Smooth muscle cell (in vitro differentiated cells): Measurements from ENCODE around the gene GPLD1. TPM values are rescaled to one million over a fixed set of nuclear protein-coding genes. Genes with fewer than 3 reads are reported as not detected.

Experiments
- DNase-seq: peaks from one replicate; lab custom pipeline; 2025; ENCODE audit not compliant: unreplicated experiment; lab: John Stamatoyannopoulos, UW
- H2AFZ ChIP-seq: fragments of 200-600 bp; sonication (generic); 2 replicates; pipeline ENCODE4 v1.6.0; 2016; ENCODE audit warnings: antibody characterized with exemption, low read depth, mild to moderate bottlenecking
- H3F3A ChIP-seq: fragments of 200-600 bp; sonication (generic); 2 replicates; pipeline ENCODE4 v1.6.0; 2017; ENCODE audit warnings: antibody characterized with exemption, low read depth
- H3K27ac ChIP-seq: fragments of 200-600 bp; sonication (generic); 2 replicates; pipeline ENCODE4 v1.5.1; 2016; ENCODE audit warnings: low read depth, mild to moderate bottlenecking
- H3K27me3 ChIP-seq: fragments of 200-600 bp; sonication (generic); 2 replicates; pipeline ENCODE4 v1.6.1; 2016; ENCODE audit warnings: low read depth, mild to moderate bottlenecking
- H3K36me3 ChIP-seq: fragments of 200-600 bp; sonication (generic); 2 replicates; pipeline ENCODE4 v1.5.1; 2016; ENCODE audit warnings: low read depth
- H3K4me1 ChIP-seq: fragments of 200-600 bp; sonication (generic); 2 replicates; pipeline ENCODE4 v1.5.1; 2016; ENCODE audit warnings: low read depth
- H3K4me2 ChIP-seq: fragments of 200-600 bp; sonication (generic); 2 replicates; pipeline ENCODE4 v1.6.0; 2016; ENCODE audit warnings: mild to moderate bottlenecking
- H3K4me3 ChIP-seq: fragments of 200-600 bp; sonication (generic); 2 replicates; pipeline ENCODE4 v1.5.1; 2016; ENCODE audit warnings: mild to moderate bottlenecking
- H3K79me2 ChIP-seq: fragments of 200-600 bp; sonication (generic); 2 replicates; pipeline ENCODE4 v1.6.0; 2016; ENCODE audit warnings: low read depth, mild to moderate bottlenecking
- H3K9ac ChIP-seq: fragments of 200-600 bp; sonication (generic); 2 replicates; pipeline ENCODE4 v1.6.0; 2016; ENCODE audit warnings: low read depth
- H3K9me3 ChIP-seq: fragments of 200-600 bp; sonication (generic); replicated peaks from 2 replicates; pipeline ENCODE4 v1.5.1; 2016; ENCODE audit warnings: low read depth
- H4K20me1 ChIP-seq: fragments of 200-600 bp; sonication (generic); 2 replicates; pipeline ENCODE4 v1.6.0; 2016; ENCODE audit warnings: low read depth
- WGBS: methylation state at CpG from one replicate; pipeline ENCODE4 v1.1.7; 2016; ENCODE audit warnings: low lambda C conversion rate; 5-methylcytosine and 5-hydroxymethylcytosine counted together
- polyA plus RNA-seq: library from polyadenylated mRNA; unstranded; fragments of >200 nt; fragmentation: Nextera tagmentation; extraction: Ambion mirVana; gene quantifications from 2 replicates; pipeline ENCODE4 v1.2.1, GENCODE V29; 2016
- total RNA-seq: library from RNA; depleted of rRNA; stranded (reverse); fragments of >200 nt; gene quantifications from 2 replicates; pipeline ENCODE4 v1.2.3, GENCODE V29; 2014
- TF ChIP-seq, protein P1 (sequence below): fragments of 200-600 bp; sonication (generic); IDR thresholded peaks from 2 replicates; pipeline ENCODE4 v1.5.1; 2017; ENCODE audit warnings: borderline replicate concordance, mild to moderate bottlenecking, antibody characterized with exemption; ENCODE audit not compliant: insufficient read depth, poor library complexity, severe bottlenecking

The GPLD1 gene
- total and polyA plus RNA-seq, 2 experiments from 2014 or later, result 0.13 to 0.14 TPM

DNA sequence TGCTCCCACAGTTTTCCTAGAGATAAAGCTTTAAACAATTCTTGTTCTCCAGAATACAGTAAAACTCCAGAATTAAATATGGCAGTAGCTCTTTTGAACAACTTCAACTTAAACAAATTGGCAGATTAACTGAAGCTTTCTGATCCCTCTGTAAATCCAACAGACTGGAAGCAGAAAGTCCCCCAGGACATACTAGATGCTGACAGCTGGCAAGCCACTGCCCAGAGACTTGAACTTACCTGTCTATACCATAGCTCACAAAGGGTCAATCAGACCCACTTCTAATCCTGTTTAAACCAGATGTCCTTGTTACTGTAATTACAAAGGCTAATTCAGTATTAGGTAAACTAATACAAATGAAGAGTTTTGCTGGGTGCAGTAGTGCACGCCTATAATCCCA, 12.3 kb downstream of the GPLD1 start:
- Histone ChIP-seq H3K4me3 (no peak overlapping the region), H3K27ac (no peak overlapping the region), H2AFZ (no peak overlapping the region), H4K20me1 (no peaks in the 10 kb centered on the region), H3F3A (no peaks in the 10 kb centered on the region), H3K36me3 (no peaks in the 10 kb centered on the region), H3K79me2 (no peaks in the 10 kb centered on the region), H3K4me2 (no peak overlapping the region), H3K9me3 (no peaks in the 10 kb centered on the region), H3K4me1 (no peaks in the 10 kb centered on the region), H3K27me3 (no peaks in the 10 kb centered on the region), H3K9ac (no peak overlapping the region)
- TF ChIP-seq, protein P1, sequence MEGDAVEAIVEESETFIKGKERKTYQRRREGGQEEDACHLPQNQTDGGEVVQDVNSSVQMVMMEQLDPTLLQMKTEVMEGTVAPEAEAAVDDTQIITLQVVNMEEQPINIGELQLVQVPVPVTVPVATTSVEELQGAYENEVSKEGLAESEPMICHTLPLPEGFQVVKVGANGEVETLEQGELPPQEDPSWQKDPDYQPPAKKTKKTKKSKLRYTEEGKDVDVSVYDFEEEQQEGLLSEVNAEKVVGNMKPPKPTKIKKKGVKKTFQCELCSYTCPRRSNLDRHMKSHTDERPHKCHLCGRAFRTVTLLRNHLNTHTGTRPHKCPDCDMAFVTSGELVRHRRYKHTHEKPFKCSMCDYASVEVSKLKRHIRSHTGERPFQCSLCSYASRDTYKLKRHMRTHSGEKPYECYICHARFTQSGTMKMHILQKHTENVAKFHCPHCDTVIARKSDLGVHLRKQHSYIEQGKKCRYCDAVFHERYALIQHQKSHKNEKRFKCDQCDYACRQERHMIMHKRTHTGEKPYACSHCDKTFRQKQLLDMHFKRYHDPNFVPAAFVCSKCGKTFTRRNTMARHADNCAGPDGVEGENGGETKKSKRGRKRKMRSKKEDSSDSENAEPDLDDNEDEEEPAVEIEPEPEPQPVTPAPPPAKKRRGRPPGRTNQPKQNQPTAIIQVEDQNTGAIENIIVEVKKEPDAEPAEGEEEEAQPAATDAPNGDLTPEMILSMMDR, result no peak
- WGBS, result 92% methylated on average over 1 of the region's 1 CpG
- no peak for DNase-seq

DNA sequence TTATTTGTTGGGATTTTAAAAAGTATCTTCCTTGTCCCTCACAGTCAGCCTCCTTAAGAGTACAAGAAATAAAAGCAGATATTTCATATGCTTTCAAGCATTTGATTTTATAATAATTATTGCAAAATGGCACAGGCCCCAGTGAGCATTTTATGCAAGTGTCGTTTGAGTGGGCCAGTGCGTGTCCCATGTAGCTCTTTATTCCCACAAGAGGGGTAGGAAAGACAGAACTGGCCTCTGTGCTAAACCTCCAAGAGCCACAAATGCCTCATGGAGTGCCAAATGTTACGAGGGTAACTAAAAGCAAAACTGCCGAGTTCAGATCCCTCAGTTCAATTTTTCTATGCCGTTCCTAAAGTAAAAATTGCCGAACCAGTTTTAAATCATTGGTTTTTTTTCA, 12.7 kb downstream of the GPLD1 start:
- Histone ChIP-seq H3K4me2 (no peak overlapping the region), H3K4me3 (no peak overlapping the region), H3K36me3 (no peaks in the 10 kb centered on the region), H3K9ac (no peak overlapping the region), H3F3A (no peaks in the 10 kb centered on the region), H3K4me1 (no peaks in the 10 kb centered on the region), H4K20me1 (no peaks in the 10 kb centered on the region), H2AFZ (no peak overlapping the region), H3K27ac (no peak overlapping the region), H3K27me3 (no peaks in the 10 kb centered on the region), H3K79me2 (no peaks in the 10 kb centered on the region), H3K9me3 (no peaks in the 10 kb centered on the region)
- WGBS, result 93% methylated on average over 6 of the region's 6 CpGs
- no peak for DNase-seq
- TF ChIP-seq, protein P1, result no peak

DNA sequence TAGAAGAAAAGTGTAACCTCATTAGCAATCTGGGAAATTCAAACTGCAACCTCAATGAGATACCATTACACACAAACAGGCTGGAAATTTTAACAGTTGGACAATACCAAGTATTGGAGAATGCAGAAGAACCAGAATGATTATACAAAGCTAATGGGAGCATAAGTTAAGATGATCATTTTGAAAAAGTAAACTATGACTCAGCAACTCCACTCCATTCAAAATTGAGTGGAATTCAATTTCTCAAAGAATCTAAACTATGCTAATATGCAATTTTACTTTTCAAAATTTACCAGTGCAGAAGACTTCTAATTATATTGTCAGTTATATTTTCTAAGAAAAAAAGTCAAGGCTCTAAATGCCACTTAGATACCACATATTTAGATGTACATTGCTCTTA, 17.2 kb downstream of the GPLD1 start:
- Histone ChIP-seq H3K36me3 (no peaks in the 10 kb centered on the region), H3K79me2 (no peaks in the 10 kb centered on the region), H3K4me3 (no peak overlapping the region), H3K27me3 (no peaks in the 10 kb centered on the region), H4K20me1 (no peaks in the 10 kb centered on the region), H3F3A (no peaks in the 10 kb centered on the region), H3K27ac (no peak overlapping the region), H3K9ac (no peak overlapping the region), H3K9me3 (no peaks in the 10 kb centered on the region), H3K4me1 (no peaks in the 10 kb centered on the region), H2AFZ (no peak overlapping the region), H3K4me2 (no peak overlapping the region)
- DNase-seq, result no peak
- TF ChIP-seq, protein P1, result no peak

DNA sequence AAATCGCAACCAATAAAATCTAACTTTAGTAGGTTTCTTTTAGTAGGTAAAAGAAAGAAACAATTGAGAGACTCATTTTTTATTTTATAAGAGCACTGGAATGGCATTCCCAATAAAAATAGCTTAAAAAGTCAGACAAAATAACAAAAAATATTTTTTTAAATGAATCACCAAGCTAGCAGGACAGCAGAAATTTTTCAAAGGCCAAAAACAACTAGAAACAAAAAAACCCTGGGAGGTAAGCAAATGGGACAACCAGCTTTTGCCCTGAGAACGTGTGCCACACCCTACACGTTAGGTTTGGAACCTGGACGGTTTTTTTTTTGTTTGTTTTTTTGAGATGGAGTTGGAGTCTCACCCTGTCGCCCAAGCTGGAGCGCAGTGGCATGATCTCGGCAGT, 19.6 kb downstream of the GPLD1 start:
- Histone ChIP-seq H4K20me1 (no peaks in the 10 kb centered on the region), H2AFZ (no peak overlapping the region), H3K36me3 (no peaks in the 10 kb centered on the region), H3F3A (no peaks in the 10 kb centered on the region), H3K4me3 (no peak overlapping the region), H3K9me3 (no peaks in the 10 kb centered on the region), H3K27ac (no peak overlapping the region), H3K4me1 (no peaks in the 10 kb centered on the region), H3K4me2 (no peak overlapping the region), H3K9ac (no peak overlapping the region), H3K79me2 (no peaks in the 10 kb centered on the region), H3K27me3 (no peaks in the 10 kb centered on the region)
- 92% methylated on average over 7 of the region's 7 CpGs for WGBS
- no peak for DNase-seq
- TF ChIP-seq, protein P1, result no peak
